ENCODE results near the gene MARCO.

MARCO gene

DNA sequence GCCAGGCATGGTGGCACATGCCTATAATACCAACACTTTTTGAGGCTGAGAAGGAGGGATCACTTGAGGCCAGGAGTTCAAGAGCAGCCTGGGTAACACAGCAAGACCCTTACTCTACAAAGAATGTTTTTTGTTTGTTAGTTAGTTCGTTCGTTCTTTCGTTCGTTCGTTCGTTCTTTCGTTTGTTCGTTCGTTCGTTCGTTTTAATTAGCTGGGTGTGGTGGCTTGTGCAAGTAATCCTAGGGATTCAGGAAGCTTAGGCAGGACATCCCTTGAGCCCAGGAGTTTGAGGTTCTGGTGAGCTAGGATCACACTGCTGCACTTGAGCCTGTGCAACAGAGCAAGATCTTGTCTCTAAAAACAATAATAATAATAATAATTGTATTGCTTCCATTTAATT is 98.7 kb downstream of the MARCO start:
- DNase-seq (ENCODE audit: low spot score): no peak
